Activated B cell treated with CpG ODN at 0.5 μM for 24 hours (primary cell): ENCODE data around the gene COL12A1. TPM values are rescaled to one million over a fixed set of nuclear protein-coding genes. Genes with fewer than 3 reads are reported as not detected.

Experiments used
- ATAC-seq: fragments of 200-7000 bp; cut with Tn5 transposase; one replicate; pipeline ENCODE4 v1.10.0; 2021; ENCODE audit warnings: low read depth, mild to moderate bottlenecking, moderate library complexity
- CTCF ChIA-PET: fragments of 350-600 bp; sonication (Branson Sonifier 250); formaldehyde crosslinking; loops from one replicate; lab custom pipeline; 2021; ENCODE audit warnings: antibody characterized with exemption; lab: Charles Lee
- POLR2A ChIA-PET: fragments of 350-600 bp; sonication (Branson Sonifier 250); formaldehyde crosslinking; loops from one replicate; lab custom pipeline; 2021; ENCODE audit warnings: antibody characterized with exemption; lab: Charles Lee
- DNase-seq: peaks from one replicate; pipeline ENCODE4 v3.0.0; 2022
- H3K27ac Mint-ChIP-seq: one replicate; pipeline ENCODE4 v1.8.0; 2020; ENCODE audit warnings: mixed read lengths
- H3K27me3 Mint-ChIP-seq: one replicate; pipeline ENCODE4 v1.8.0; 2021; ENCODE audit warnings: mixed read lengths
- H3K36me3 Mint-ChIP-seq: one replicate; pipeline ENCODE4 v1.8.0; 2021; ENCODE audit warnings: low read depth, mixed read lengths
- H3K4me1 Mint-ChIP-seq: one replicate; pipeline ENCODE4 v1.8.0; 2021; ENCODE audit warnings: mixed read lengths
- H3K4me3 Mint-ChIP-seq: one replicate; pipeline ENCODE4 v1.8.0; 2020; ENCODE audit warnings: mild to moderate bottlenecking, mixed read lengths
- H3K9me3 Mint-ChIP-seq: one replicate; pipeline ENCODE4 v1.8.0; 2020; ENCODE audit warnings: mixed read lengths
- intact Hi-C: fragments of 100-400 bp; cut with micrococcal nuclease; formaldehyde crosslinking; loops from one replicate; pipeline ENCODE4 v1.15.1; 2024
- total RNA-seq: library from RNA; stranded (reverse); gene quantifications from 2 replicates; pipeline ENCODE4 v1.2.3, GENCODE V29; 2022
- TF ChIP-seq, protein P1 (sequence below): fragments of 200-600 bp; IDR thresholded peaks from one replicate; pipeline ENCODE4 v1.8.0; 2022; ENCODE audit warnings: antibody characterized with exemption, mild to moderate bottlenecking

Gene COL12A1
- total RNA-seq, 1 donor from 2014 or later, result not detected

GRCh38 chr6:75233092-75233615, 27.3 kb upstream of the COL12A1 start:
- H3K27me3 Mint-ChIP-seq, result peaks cover 2% of the 10 kb centered on the region

DNA sequence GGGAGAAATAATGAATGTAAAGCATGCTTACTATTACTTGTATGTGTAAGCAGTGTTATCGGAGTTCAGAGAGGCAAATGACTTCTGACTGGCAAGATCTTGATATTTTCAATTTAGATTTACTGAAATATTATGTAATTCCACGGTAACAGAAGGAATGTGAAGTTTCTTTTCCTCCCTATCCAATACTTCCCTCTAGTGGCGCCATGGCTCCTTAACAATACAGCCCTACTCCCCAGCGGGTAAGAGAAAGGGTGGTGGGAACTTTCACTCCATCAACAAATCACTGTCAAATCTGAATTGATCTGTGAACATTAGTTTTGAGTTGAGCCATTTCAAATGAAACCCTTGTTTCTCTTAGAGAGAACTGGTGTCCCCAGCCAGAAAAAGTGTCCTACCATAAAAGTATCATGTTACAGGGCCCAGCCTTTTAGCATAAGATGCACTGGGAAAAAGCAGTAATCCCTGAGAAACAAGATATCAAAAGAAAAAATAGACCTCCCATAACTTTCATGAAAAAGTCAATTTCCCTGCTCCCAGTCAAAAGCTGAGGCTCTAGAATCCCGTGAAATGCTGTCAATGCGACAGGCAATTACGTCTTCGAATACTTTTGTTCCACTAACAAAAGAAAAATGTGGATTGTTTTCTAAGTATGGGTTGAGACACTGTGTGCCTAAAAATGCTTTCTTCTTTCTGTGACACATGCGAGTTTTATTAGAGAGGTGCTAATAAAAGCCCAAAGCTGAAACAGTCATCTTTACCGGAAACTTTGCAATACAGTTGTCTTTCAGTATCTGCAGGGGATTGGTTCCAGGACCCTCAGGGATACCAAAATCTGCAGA, 24.9 kb upstream of the COL12A1 start:
- no peaks in the 10 kb centered on the region for H3K9me3 Mint-ChIP-seq
- H3K36me3 Mint-ChIP-seq, result peaks cover 6% of the 10 kb centered on the region
- no peak for DNase-seq
- no peak for ATAC-seq
- ChIA-PET POLR2A (no interaction called here), CTCF (no interaction called here)
- intact Hi-C loops, result no loop called here
- TF ChIP-seq, protein P1, sequence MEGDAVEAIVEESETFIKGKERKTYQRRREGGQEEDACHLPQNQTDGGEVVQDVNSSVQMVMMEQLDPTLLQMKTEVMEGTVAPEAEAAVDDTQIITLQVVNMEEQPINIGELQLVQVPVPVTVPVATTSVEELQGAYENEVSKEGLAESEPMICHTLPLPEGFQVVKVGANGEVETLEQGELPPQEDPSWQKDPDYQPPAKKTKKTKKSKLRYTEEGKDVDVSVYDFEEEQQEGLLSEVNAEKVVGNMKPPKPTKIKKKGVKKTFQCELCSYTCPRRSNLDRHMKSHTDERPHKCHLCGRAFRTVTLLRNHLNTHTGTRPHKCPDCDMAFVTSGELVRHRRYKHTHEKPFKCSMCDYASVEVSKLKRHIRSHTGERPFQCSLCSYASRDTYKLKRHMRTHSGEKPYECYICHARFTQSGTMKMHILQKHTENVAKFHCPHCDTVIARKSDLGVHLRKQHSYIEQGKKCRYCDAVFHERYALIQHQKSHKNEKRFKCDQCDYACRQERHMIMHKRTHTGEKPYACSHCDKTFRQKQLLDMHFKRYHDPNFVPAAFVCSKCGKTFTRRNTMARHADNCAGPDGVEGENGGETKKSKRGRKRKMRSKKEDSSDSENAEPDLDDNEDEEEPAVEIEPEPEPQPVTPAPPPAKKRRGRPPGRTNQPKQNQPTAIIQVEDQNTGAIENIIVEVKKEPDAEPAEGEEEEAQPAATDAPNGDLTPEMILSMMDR, result no peak
- no peak overlapping the region for H3K27ac Mint-ChIP-seq
- H3K4me3 Mint-ChIP-seq, result no peak overlapping the region
- H3K4me1 Mint-ChIP-seq, result no peaks in the 10 kb centered on the region
- peaks cover 11% of the 10 kb centered on the region for H3K27me3 Mint-ChIP-seq

More at GRCh38 chr6:75233092-75233615, 27.3 kb upstream of the COL12A1 start:
- no peak for ATAC-seq
- H3K9me3 Mint-ChIP-seq, result no peaks in the 10 kb centered on the region
- no peak overlapping the region for H3K27ac Mint-ChIP-seq
- H3K4me1 Mint-ChIP-seq, result no peaks in the 10 kb centered on the region
- H3K36me3 Mint-ChIP-seq, result peaks cover 28% of the 10 kb centered on the region
- POLR2A ChIA-PET, result no interaction called here
- intact Hi-C loops, result no loop called here
- TF ChIP-seq, protein P1, result no peak
- no peak overlapping the region for H3K4me3 Mint-ChIP-seq
- DNase-seq, result no peak
- CTCF ChIA-PET, result no interaction called here

DNA sequence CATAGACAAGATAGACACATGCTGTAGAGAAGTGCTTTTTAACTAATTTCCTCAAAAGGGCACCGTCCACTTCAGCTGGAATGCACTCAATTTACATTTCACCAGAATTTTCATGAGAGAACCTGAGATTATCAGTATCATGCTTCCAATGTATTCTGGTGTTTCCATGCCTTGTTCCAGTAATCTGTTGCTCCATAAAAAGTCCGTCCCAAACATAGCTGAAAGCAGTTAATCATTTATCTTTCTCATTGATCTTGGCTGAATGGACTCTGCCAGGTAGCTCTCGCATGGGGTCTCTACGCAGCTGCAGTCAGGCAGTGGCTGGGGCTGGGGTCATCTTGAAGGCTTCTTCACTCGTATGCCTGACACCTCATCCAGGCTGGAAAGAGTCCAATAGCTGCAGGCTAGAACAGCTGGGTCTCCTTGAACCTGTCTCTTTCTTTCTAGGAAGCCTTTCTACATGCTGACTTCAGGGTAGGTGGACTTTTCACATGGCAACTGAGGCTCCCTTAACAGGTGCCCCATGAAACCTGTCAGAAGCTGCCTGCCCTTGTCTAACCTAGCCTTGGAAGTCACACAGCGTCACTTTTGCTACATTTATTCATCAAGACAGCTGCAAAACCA, 18.6 kb upstream of the COL12A1 start:
- H3K9me3 Mint-ChIP-seq, result no peaks in the 10 kb centered on the region
- H3K4me1 Mint-ChIP-seq, result no peaks in the 10 kb centered on the region
- peaks cover 33% of the 10 kb centered on the region for H3K27me3 Mint-ChIP-seq
- ChIA-PET CTCF (no interaction called here), POLR2A (no interaction called here)
- H3K4me3 Mint-ChIP-seq, result no peak overlapping the region
- TF ChIP-seq, protein P1, result no peak
- no peak for DNase-seq
- no peak overlapping the region for H3K27ac Mint-ChIP-seq
- H3K36me3 Mint-ChIP-seq, result no peaks in the 10 kb centered on the region
- no peak for ATAC-seq
- intact Hi-C loops, result no loop called here

GRCh38 chr6:75223428-75223827, 17.6 kb upstream of the COL12A1 start:
- Mint-ChIP-seq H3K4me1 (no peaks in the 10 kb centered on the region), H3K9me3 (no peaks in the 10 kb centered on the region), H3K27me3 (peaks cover 35% of the 10 kb centered on the region), H3K36me3 (no peaks in the 10 kb centered on the region), H3K27ac (no peak overlapping the region), H3K4me3 (no peak overlapping the region)
- CTCF ChIA-PET, result no interaction called here
- TF ChIP-seq, protein P1, result no peak
- DNase-seq (no peak), ATAC-seq (no peak)
- POLR2A ChIA-PET, result no interaction called here
- intact Hi-C loops, result no loop called here

GRCh38 chr6:75222261-75222660, 16.4 kb upstream of the COL12A1 start:
- Mint-ChIP-seq H3K4me1 (peaks cover under 1% of the 10 kb centered on the region), H3K36me3 (no peaks in the 10 kb centered on the region), H3K4me3 (no peak overlapping the region), H3K27me3 (peaks cover 34% of the 10 kb centered on the region), H3K9me3 (no peaks in the 10 kb centered on the region), H3K27ac (no peak overlapping the region)
- DNase-seq (no peak), ATAC-seq (no peak)
- POLR2A ChIA-PET, result interaction anchor here (0.5 kb wide), 1 partner anchor 1568 kb away, joined by 10 read pairs; no protein-coding TSS in a partner anchor
- CTCF ChIA-PET, result no interaction called here
- intact Hi-C loops, result no loop called here
- TF ChIP-seq, protein P1, result no peak
